HL-60 (cell line): ENCODE results near the gene GNAI2.

Experiments
- DNase-seq, 2 experiments: peaks; one replicate each; pipeline ENCODE4 v3.0.0-alpha.2; 2010 to 2020; ENCODE audit warnings: low read depth in 1 of 2, low spot score in 1 of 2
- H3K27ac ChIP-seq: fragments of 250-450 bp; sonication (Bioruptor Pico); replicated peaks from 2 replicates; pipeline ENCODE4 v1.5.1; 2020; ENCODE audit warnings: mild to moderate bottlenecking, moderate library complexity
- H3K27me3 ChIP-seq: fragments of 250-450 bp; sonication (Bioruptor Pico); 2 replicates; pipeline ENCODE4 v1.5.1; 2021; ENCODE audit warnings: mild to moderate bottlenecking, moderate library complexity; ENCODE audit not compliant: insufficient read depth, poor library complexity, severe bottlenecking
- H3K4me3 ChIP-seq: replicated peaks from 2 replicates; pipeline ENCODE4 v1.5.1; 2011; ENCODE audit warnings: mild to moderate bottlenecking, control low read depth, low read length; ENCODE audit not compliant: insufficient read depth
- CTCF ChIP-seq: IDR thresholded peaks from one replicate; pipeline ENCODE4 v1.5.1; 2011; ENCODE audit warnings: low read length, control low read depth, inconsistent platforms; ENCODE audit not compliant: insufficient read depth
- GABPA ChIP-seq: IDR thresholded peaks from 2 replicates; pipeline ENCODE4 v1.6.1; 2012; ENCODE audit warnings: low read depth
- POLR2AphosphoS5 ChIP-seq: IDR thresholded peaks from 2 replicates; pipeline ENCODE4 v1.6.1; 2012; ENCODE audit warnings: low read depth
- SPI1 ChIP-seq: IDR thresholded peaks from 2 replicates; pipeline ENCODE4 v1.6.1; 2012; ENCODE audit warnings: low read depth, mild to moderate bottlenecking, borderline replicate concordance
- TF ChIP-seq, protein P1 (sequence below): IDR thresholded peaks from 2 replicates; pipeline ENCODE4 v1.6.1; 2012; ENCODE audit warnings: low read depth; ENCODE audit not compliant: insufficient replicate concordance

The GNAI2 gene

DNA sequence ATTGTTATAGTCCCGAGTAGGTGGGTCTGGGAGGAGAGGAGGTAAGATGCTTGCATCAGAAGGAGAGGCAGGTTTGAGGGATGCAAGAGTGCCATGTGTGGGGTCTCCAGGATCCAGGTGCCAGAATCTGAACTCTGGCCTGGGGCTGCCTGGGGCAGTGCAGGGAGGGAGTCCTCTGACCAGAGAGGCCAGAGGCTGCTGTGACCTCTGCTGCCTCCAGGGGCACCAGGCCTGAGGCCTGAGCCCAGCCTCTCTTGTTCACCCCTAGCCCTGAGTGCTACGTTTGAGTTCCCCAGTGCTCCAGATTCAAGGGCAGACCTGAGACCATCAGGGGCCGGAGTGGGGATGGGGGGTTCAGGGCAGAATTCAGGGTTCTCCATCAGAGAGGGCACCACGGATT lies 23.5 kb upstream of the GNAI2 start:
- Histone ChIP-seq H3K27ac (no peak overlapping the region), H3K27me3 (peaks cover under 1% of the 10 kb centered on the region), H3K4me3 (no peak overlapping the region)
- TF ChIP-seq POLR2AphosphoS5 (no peak), CTCF (no peak), GABPA (no peak), SPI1 (no peak)
- TF ChIP-seq, protein P1, sequence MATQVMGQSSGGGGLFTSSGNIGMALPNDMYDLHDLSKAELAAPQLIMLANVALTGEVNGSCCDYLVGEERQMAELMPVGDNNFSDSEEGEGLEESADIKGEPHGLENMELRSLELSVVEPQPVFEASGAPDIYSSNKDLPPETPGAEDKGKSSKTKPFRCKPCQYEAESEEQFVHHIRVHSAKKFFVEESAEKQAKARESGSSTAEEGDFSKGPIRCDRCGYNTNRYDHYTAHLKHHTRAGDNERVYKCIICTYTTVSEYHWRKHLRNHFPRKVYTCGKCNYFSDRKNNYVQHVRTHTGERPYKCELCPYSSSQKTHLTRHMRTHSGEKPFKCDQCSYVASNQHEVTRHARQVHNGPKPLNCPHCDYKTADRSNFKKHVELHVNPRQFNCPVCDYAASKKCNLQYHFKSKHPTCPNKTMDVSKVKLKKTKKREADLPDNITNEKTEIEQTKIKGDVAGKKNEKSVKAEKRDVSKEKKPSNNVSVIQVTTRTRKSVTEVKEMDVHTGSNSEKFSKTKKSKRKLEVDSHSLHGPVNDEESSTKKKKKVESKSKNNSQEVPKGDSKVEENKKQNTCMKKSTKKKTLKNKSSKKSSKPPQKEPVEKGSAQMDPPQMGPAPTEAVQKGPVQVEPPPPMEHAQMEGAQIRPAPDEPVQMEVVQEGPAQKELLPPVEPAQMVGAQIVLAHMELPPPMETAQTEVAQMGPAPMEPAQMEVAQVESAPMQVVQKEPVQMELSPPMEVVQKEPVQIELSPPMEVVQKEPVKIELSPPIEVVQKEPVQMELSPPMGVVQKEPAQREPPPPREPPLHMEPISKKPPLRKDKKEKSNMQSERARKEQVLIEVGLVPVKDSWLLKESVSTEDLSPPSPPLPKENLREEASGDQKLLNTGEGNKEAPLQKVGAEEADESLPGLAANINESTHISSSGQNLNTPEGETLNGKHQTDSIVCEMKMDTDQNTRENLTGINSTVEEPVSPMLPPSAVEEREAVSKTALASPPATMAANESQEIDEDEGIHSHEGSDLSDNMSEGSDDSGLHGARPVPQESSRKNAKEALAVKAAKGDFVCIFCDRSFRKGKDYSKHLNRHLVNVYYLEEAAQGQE, result no peak
- DNase-seq, result no peak

GRCh38 chr3:50212971-50213370 lies 23.0 kb upstream of the GNAI2 start:
- Histone ChIP-seq H3K4me3 (no peak overlapping the region), H3K27me3 (no peaks in the 10 kb centered on the region), H3K27ac (no peak overlapping the region)
- DNase-seq, result no peak
- no peak for TF ChIP-seq GABPA
- no peak for TF ChIP-seq SPI1
- TF ChIP-seq POLR2AphosphoS5, result no peak
- no peak for TF ChIP-seq CTCF
- TF ChIP-seq, protein P1, result no peak

GRCh38 chr3:50213373-50213772 lies 22.6 kb upstream of the GNAI2 start:
- H3K27me3 ChIP-seq, result no peaks in the 10 kb centered on the region
- H3K27ac ChIP-seq, result no peak overlapping the region
- DNase-seq, result no peak
- H3K4me3 ChIP-seq, result no peak overlapping the region
- TF ChIP-seq CTCF, result no peak
- no peak for TF ChIP-seq POLR2AphosphoS5
- TF ChIP-seq, protein P1, result no peak
- TF ChIP-seq SPI1, result no peak
- no peak for TF ChIP-seq GABPA
